RWPE1 (cell line): ENCODE measurements around the gene CCDC126.

Source experiments
- CTCF ChIA-PET: fragments of 350-600 bp; sonication (Branson Sonifier 250); formaldehyde crosslinking; extraction: SDS; loops from one replicate; lab custom pipeline; 2021; lab: Yijun Ruan, JAX
- POLR2A ChIA-PET: fragments of 400-600 bp; formaldehyde crosslinking; extraction: SDS; loops from one replicate; lab custom pipeline; 2020; ENCODE audit warnings: antibody characterized with exemption; ENCODE audit not compliant: low non-redundant PET; lab: Yijun Ruan, JAX
- DNase-seq: peaks from one replicate; pipeline ENCODE4 v3.0.0; 2012; ENCODE audit warnings: low spot score
- H3K27ac ChIP-seq: fragments of 450-650 bp; 2 replicates; pipeline ENCODE4 v1.5.1; 2017
- CTCF ChIP-seq: fragments of 450-650 bp; conservative IDR thresholded peaks from 2 replicates; pipeline ENCODE4 v1.5.1; 2017; ENCODE audit warnings: low read depth, mild to moderate bottlenecking

The CCDC126 gene

GRCh38 chr7:23655433-23655832 lies 58.3 kb downstream of the CCDC126 start:
- ChIA-PET CTCF (no interaction called here), POLR2A (no interaction called here)
- no peak for DNase-seq
- H3K27ac ChIP-seq = no peak overlapping the region
- TF ChIP-seq CTCF = no peak

GRCh38 chr7:23658831-23659427 lies 61.7 kb downstream of the CCDC126 start:
- TF ChIP-seq CTCF = no peak
- POLR2A ChIA-PET = no interaction called here
- no peak for DNase-seq
- H3K27ac ChIP-seq = no peak overlapping the region
- CTCF ChIA-PET = no interaction called here

GRCh38 chr7:23661385-23661784 lies 64.2 kb downstream of the CCDC126 start:
- CTCF ChIA-PET = no interaction called here
- POLR2A ChIA-PET = no interaction called here
- TF ChIP-seq CTCF = no peak
- DNase-seq = no peak
- H3K27ac ChIP-seq = no peak overlapping the region

GRCh38 chr7:23662124-23662983 lies 65.2 kb downstream of the CCDC126 start:
- POLR2A ChIA-PET = no interaction called here
- CTCF ChIA-PET = interaction anchor here (0.6 to 0.7 kb wide), 2 partner anchors 17 to 53 kb away, joined by 3 read pairs; partner anchors contain the start of gene FAM221A
- no peak overlapping the region for H3K27ac ChIP-seq

GRCh38 chr7:23662984-23663313 lies 65.8 kb downstream of the CCDC126 start:
- no peak for TF ChIP-seq CTCF
- no peak overlapping the region for H3K27ac ChIP-seq
- DNase-seq = no peak
- ChIA-PET CTCF (no interaction called here), POLR2A (no interaction called here)

More at GRCh38 chr7:23662124-23662983, 65.2 kb downstream of the CCDC126 start:
- no peak for TF ChIP-seq CTCF
- DNase-seq = no peak

- ChIA-PET CTCF (interaction anchor here (0.7 kb wide), 1 partner anchor 67 kb away, joined by 3 read pairs; no protein-coding TSS in a partner anchor), POLR2A (no interaction called here)
- no peak for TF ChIP-seq CTCF
- H3K27ac ChIP-seq = no peak overlapping the region
- DNase-seq = no peak
These were observed 66.9 kb downstream of the CCDC126 start for GRCh38 chr7:23664122-23664521.
